ENCODE measurements around the gene SIRPA.
A peak's percentile ranks its signal among the peaks of the same experiment; 100 is the strongest.

SIRPA gene

DNA sequence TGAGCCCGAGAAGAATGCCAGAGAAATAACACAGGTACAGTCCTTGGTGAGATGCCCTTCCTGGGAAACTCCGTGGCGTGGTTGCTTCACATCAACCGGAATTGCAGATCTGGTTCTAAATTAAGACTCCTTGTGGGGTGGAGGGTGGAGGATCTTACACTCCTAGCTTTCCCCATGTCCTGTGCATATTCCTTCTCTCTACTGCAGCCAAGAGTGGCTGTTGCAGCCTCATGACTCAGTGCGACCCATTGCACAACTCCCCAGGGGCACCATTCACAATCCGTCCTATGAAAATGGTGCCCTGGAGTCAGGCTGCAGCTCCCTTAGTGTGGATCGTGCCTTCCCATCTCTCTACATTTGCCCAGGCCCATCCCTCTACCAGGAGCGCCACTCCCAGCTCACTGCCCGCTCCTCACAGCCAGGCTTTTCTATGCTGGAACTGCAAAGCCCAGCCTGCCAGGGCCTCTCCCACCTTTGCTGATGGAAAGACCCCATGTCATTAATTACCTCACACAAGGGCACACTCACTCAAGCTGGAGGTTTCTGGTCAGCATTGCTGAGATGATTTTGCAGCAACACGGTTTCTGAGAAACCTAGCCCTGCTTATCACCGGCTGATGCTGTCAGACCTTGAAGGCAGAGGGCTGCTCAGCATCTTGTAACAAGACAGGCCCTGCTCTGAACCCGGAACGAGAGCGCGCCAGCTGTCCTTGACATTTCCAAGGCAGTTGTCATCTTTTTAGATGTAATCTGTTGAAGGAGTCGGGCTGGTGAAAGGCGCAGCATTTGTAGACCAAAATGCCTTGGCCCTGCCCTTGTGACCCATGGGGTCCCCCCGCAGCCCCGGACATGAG is 39.7 kb downstream of the SIRPA start:
- peak; percentile 84 for DNase-seq

DNA sequence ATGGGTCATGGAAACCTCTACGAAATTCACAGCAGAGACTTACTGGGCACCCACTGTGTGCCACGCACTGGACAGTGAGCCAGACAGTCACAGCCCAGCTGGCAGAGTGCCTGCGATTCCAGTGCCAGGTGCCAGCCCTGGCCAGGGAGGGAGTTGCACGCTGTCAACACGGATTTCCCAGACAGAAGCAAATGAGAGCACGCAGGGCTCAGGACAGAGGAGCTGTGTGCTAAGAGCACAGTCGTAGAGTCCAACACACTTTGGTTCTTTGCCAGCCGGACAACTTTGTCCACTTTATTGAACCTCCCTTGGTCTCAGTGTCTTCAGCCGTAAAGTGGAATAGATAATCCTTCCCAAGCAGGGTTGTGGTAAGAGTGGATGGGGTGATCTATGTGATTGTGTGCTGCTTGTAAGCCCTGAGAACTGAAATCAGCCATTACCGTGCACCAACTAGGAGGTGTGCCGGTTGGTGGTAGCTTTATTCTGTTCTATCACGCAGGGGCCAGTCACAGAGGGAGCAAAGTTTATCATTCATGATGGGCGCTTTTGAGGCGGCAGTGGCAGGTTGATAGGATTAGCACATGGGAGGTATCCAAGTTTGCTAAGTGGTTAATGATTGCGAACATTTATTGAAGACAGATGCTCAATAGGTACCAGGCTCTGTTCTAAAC is 40.6 kb downstream of the SIRPA start:
- no peak for DNase-seq

DNA sequence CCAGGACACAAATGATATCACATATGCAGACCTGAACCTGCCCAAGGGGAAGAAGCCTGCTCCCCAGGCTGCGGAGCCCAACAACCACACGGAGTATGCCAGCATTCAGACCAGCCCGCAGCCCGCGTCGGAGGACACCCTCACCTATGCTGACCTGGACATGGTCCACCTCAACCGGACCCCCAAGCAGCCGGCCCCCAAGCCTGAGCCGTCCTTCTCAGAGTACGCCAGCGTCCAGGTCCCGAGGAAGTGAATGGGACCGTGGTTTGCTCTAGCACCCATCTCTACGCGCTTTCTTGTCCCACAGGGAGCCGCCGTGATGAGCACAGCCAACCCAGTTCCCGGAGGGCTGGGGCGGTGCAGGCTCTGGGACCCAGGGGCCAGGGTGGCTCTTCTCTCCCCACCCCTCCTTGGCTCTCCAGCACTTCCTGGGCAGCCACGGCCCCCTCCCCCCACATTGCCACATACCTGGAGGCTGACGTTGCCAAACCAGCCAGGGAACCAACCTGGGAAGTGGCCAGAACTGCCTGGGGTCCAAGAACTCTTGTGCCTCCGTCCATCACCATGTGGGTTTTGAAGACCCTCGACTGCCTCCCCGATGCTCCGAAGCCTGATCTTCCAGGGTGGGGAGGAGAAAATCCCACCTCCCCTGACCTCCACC is 42.2 kb downstream of the SIRPA start:
- no peak for DNase-seq

DNA sequence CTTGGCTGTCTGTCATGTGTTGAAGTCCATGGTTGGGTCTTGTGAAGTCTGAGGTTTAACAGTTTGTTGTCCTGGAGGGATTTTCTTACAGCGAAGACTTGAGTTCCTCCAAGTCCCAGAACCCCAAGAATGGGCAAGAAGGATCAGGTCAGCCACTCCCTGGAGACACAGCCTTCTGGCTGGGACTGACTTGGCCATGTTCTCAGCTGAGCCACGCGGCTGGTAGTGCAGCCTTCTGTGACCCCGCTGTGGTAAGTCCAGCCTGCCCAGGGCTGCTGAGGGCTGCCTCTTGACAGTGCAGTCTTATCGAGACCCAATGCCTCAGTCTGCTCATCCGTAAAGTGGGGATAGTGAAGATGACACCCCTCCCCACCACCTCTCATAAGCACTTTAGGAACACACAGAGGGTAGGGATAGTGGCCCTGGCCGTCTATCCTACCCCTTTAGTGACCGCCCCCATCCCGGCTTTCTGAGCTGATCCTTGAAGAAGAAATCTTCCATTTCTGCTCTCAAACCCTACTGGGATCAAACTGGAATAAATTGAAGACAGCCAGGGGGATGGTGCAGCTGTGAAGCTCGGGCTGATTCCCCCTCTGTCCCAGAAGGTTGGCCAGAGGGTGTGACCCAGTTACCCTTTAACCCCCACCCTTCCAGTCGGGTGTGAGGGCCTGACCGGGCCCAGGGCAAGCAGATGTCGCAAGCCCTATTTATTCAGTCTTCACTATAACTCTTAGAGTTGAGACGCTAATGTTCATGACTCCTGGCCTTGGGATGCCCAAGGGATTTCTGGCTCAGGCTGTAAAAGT is 43.5 kb downstream of the SIRPA start:
- no peak for DNase-seq

DNA sequence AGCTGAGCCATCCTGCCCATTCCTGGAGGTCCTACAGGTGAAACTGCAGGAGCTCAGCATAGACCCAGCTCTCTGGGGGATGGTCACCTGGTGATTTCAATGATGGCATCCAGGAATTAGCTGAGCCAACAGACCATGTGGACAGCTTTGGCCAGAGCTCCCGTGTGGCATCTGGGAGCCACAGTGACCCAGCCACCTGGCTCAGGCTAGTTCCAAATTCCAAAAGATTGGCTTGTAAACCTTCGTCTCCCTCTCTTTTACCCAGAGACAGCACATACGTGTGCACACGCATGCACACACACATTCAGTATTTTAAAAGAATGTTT is 44.0 kb downstream of the SIRPA start:
- no peak for DNase-seq

DNA sequence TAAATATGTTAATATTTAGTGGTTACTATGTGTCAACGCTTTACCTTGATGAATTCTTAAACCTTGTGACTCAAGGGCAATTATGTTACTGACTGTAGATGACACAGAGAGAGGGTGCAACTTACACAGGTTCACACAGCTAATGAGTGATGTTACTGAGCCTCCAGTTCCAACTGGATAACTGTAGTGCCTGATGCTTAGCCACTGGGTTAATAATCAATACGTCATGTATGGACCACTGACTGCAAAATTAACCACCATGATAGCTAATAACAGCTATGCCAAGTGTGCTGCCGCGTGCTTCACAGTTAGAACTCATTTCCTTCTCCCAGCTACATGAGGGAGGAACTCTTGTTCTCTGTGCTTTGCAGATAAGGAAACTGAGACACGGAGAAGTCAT is 45.4 kb downstream of the SIRPA start:
- DNase-seq: no peak

DNA sequence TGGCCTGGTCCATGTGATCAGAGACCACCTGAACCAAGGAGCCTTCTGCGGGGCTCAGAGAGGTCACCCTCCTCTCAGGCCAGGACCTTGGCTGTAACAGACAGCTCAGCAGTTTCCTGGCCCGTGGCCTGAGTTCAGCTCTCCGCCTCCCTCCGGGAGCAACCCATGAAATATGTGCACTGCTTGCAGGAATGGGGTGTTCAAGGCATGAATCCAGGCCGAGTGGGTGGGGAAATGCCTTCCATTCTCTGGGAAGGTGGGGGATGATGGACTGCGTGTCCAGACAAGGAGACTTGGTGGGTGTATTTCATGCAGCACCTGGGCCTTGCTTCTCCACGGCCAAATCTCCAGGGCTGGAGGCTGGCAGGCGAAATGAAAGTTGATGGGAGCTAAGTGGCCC is 46.0 kb downstream of the SIRPA start:
- DNase-seq: no peak

DNA sequence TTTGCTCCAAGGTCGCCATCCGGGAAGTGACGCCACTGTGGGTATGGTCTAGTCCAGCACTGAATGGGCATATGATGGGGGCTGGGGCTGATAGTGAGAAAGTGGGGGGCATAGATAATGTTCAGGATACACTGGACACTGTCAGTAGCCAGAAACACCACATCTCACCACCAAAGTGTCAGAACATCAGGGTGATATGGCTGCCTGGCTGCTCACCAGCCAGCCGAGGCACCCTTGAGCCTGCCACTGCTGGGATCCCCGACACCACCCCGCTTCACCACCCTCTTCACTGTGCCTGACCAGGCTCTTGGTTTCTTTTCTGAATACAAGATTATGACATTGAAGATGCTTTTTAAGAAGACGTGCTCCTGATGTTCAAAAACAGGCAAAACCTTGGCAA is 46.9 kb downstream of the SIRPA start:
- no peak for DNase-seq

DNA sequence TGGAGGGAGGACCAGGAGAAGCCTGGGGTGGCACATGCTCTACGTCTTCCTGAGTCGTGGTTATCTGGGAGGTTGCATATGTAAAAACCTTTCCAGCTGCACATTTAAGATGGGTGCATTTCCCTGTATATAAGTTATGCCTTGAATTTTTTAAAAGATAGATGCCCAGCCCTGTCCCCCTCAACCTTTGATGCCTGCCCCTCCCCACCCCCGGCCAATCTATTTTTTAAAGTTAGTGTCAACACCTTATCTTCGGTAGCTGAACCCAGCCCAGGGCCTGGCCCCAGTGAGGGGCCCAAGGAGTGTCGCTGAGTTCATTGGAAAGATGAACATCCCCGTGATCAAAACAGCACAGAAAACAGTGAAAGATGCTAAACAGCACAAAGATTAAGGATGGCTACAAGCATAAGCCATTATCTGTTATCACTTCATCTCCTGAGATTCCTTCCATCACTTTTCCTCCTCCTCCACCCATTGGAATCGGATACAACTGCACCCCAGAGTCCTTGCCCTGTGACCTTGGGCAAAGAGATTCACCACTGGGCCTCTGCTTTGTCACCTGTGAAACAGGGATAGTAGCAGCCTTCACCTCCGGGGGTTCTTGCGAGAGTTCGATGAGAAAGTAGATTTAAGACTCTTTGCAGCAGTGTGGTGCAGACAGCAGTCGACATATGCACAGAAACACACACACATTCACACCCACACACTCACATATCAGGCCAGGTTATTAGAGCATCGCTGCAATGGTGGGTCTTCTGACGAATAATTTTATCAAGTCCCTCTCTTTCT is 47.5 kb downstream of the SIRPA start:
- DNase-seq: no peak

DNA sequence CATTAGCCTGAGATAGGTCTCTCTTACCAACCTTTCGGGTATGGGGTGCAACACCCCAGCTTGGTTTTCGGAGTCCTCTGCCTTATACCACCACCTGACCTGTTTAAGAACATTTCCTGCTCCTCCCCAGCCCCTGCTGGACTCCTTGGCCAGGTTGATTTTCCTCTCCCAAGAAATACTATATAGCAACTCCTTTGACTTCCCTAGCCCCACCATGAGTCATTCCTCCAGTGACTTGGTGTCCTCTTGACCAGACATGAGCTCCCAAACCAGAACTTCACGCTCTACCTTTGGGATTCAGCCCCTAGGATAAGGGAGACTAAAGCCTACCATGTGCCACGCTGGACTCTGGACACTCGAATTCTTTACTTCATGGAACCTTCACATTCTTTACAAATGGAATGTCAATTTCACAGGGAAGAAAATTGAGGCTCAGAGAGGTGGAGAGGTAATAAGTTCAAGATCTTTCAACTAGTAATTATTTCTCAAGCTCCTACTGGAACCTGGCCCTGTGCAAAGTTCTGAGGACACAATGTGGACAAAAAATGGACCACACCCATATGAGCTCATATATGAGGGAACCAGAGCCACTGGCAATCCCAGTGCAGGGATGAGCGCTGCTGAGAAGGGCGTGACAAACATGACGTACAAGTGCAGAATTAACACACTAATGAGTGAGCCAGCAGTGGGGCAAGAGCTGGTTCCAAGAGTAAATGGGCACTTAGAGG is 48.2 kb downstream of the SIRPA start:
- DNase-seq: no peak

DNA sequence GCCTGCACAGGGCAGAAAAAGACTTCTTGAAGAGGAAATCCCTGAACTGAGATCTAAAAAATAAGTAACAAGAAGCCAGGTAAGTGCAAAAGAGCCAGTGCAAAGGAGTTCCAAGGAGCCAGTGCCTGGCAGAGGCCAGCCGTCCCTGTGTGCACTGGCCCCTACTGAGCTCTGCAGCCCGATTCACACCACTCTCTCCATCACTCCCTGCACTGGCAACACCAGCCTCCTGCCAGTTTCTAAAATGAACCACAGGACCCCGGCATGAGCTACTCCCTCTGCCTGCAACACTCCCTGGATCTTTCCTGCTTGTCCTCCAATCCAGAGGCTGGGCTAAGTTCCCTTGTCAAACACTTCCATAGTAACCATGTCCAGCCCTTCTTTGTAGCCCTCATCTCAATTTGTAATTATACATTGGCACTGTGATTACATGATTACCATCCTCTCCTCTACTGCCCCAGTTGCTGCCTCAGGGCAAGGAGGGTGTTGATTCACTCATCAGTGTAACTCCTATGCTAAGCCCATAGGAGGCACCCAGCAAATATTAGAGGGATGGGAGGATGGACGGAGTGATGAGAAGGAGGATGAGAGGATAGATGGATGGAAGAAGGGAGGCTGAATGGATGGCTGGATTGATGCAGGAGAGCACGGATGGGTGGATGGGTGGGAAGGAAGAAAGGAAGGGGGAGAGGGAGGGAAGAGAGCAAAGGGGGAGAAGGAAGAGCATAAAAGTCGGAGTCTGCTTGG is 49.3 kb downstream of the SIRPA start:
- DNase-seq: no peak

DNA sequence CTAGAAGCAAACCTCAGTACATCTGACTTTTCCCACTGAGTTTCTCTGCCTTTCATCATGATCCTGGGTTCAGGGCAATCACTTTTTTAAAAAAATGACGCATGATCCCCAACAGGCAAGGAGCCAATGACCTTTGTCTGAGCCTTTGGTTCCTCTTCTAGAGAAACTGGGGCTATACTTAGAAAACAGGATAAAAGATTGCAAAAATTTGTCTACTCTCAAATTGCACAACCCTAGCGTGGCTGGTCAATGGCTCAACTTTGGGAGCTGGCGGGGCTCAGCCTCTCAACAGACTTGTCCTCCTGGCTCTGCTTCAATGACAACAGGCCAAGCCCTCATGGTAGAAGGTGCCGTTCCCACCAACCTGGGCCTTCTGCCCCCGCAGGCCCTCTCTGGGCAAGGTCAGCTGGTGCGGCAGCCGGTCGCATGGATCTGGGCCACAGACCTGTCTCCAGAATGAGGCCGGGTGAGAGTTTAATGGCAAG is 50.0 kb downstream of the SIRPA start:
- no peak for DNase-seq

DNA sequence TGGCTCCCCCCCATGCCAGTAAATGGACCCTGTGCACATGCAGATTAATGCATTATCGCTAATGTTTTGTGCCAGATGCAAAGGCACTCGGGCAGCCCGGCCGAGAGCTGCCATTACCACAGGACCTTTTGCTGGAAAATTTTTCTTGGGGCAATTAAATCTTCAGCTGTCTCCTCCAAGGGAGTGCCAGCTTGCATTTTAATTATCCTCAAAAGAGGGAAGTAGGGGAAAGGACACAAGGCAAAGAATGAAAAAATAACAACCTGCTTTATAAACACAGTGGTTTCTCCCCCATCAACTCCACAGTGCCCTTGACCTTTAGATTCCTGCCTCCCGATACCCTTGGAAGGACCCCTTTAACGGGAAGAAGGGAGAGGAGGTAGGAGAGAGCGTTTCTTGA is 50.5 kb downstream of the SIRPA start:
- DNase-seq: no peak

DNA sequence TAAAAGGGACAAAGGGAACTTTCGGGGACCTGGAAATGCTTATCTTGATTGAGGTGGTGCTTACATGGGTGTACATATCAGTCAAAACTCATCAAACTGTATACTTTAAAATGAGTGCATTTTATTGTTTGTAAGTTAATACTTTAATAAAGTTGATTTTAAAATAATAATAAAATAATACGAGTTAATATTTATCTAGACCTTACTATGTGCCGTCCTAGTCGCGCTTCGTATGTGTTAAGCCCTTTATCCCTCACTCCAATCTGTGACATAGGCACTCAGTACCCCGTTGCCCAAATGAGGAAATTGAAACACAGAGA is 51.2 kb downstream of the SIRPA start:
- DNase-seq: no peak

DNA sequence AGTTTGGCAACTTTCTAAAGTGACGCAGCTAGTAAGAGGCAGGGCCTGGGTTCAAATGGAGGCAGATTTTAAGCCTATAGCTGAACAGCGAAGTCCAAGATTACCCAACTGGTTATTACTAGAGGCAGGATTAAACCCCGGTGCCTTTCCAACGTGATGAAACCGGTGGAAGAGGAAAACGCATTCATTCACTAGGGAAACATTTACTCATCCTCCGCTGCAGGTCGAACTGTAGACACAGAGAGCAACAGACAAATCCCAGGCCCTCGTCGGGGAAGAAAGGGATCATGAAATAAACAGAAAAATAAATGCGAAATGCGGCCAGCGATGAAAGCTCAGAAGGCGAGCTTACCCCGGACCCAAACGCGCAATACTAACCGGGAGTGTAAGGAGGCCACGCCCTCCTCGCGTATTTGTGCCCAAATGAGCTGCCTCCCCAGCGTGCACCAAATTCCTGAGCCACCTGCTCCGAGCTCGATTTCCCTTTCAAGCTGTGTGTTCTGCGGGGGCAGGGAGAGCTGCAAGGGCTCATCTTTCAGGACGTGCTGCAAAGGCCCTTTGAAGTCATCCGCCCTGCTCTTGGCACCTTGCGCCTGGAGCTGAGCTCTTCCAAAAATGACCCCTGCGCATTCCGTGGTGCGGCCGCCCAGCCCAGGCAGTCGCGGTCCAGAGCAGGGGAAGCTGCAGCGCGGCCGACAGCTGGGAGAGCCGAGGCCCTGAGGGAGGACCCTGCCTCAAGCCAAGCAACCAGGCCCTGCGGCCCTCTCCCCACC is 51.7 kb downstream of the SIRPA start:
- no peak for DNase-seq

DNA sequence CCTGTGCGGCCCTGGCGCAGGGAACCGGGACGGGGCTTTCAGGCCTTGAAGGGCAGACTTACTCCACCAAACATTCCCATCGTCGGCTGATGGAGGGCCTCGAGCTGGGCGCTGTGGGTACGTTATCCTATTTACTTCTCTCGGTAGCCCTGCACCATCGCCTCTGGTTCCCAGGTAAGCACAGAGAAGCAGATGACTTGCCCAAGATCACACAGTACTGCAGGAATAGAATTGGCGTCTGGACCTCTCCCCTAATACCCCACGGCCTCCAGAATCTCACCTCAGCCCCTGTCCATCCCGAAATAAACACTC is 52.3 kb downstream of the SIRPA start:
- DNase-seq: no peak

DNA sequence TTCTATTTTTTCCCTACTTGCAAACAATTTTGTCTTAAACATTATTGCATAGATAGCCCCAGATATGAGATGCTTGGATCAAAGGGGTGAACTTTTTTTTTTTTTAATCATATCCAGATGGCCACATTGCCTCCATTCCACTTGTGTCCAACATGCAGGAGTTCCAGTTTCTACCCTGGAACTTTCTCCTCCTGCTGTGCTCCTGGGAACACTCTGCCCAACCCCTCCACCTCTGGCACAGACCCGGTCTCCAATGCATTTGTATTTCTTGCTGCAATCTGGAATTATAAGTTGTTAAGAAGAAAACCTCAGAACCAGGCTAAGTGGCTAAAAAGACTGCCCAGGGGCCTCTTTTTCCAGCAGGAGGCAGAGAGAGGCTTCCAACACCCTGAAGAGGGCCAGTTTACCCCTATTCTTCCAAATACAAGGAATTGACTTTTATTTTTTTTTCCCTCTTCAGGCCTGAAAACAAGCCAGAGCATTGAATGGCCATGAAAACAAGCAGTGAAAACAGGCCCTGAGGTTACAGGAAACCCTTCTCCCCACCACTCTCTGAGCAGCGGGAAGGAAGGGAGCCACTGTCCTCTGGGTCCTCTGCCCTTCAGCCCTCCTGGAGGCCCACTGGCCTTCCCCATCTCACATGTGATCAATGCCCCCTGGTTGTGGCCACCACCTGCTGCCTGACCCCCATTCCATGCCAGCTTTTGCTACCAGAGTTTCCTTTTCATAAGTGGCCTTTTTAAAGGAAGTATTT is 54.3 kb downstream of the SIRPA start:
- no peak for DNase-seq

DNA sequence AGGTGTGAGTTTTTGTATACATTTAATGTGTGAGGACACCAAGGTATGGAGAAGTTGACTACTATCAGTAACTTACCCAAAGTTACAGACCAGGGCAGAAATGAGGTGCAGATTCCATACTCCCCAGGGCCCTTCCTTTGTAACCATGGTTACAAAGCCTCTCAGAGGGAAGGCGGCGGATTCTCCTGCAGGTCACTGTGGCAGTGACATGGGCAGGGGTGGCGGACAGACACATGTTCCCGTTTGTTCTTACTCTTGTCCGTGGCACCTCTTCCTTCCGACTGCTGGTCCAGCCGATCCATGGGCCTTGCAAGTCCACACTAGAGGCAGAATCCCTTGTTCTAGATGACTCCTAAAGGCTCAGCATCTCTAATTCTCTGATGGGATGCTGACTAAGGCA is 55.6 kb downstream of the SIRPA start:
- no peak for DNase-seq

DNA sequence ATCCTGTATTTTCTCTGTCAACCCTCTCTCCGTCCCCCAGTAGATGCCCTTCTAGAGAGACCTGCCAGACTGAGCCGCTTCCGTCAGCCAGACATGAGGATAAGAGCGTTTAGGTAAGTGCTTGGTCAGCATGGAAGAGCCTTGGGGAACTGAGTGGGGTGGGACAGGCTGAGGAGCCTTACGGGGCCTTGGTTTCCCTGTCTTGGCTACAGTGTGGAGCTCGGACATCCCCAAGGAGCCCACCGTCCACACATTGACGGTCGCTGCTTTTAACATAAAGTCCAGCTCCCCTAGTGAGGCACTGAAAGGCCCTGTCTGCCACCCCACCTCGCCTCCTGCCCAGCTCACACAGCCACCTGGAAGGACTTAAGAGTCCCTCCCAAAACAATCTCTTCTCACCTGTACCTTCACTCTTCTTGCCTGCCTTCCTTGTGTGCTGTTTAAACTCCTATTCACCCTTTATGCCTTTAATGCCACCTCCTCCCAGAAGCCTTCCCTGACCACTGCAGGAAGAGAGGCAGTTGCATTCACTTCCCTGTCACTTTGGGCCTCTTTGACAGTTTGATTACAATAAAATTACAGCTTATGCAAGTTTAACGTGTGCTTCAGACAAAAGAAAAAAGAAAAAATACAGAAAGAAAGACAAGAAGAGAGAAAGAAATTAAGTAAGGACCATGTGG is 56.4 kb downstream of the SIRPA start:
- no peak for DNase-seq

All from fibroblast of skin of back (primary cell).